ENCODE data around the gene ARHGDIG.

GRCh38 chr16:282491-282890, 2.1 kb downstream of the ARHGDIG start:
- TF ChIP-seq CTCF (IDR thresholded peaks at IDR 0.05; ENCODE audit: insufficient read depth, low read length) (no peak), GABPA (IDR thresholded peaks at IDR 0.05; ENCODE audit: low read depth) (no peak), POLR2AphosphoS5 (IDR thresholded peaks at IDR 0.05; ENCODE audit: low read depth) (no peak)

Data from HL-60 (cell line).